Activated naive CD4-positive, alpha-beta T cell treated with anti-CD3 and anti-CD28 coated beads, Interleukin-2, amount 50 U/mL, for 16 hours (primary cell): ENCODE measurements around the gene SULF2.

Experiments used
- DNase-seq: peaks from one replicate; pipeline ENCODE4 v3.0.0-alpha.2; 2020

Gene SULF2

DNA sequence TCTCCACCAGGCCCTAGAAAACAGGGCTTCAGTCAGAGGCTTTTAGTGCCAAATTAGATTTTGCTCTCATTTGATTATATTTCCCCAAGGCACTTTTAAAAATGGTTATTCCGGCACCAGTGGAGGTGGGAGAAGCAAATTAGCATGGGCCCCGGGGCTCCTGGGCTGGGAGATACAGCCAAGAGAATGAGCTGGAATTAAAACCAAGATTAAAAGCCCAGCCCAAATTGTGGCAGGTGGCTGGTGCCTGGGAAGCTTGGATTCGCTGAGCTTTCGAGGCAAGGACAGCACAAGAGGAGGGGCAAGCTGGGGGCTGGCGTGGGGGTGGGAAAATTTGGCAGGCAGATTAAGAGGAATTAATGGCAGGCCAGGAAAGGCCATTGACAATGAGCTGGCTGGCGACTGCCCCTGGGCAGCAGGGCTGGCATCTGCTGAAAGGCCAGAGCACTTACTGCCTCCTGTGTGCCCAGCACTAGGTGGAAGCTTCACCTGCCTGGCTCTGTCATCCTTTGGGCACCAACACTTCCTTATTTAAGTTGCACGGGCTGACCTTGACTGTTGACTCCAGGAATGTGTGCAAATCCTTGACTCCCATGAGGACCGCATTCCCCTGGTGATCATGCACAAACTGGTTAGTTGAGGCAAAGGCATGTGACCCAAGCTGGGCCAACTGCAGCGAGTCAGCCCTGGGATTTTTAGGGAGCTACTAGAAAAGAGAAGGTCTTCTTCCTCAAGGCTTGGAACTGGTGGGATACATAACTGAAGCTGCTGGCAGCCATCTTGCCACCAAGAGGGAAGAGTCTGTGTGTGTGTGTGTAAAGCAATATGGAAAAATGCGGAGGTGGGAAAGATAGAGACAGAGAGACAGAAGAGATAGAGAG, 76.1 kb downstream of the SULF2 start:
- DNase-seq = no peak

DNA sequence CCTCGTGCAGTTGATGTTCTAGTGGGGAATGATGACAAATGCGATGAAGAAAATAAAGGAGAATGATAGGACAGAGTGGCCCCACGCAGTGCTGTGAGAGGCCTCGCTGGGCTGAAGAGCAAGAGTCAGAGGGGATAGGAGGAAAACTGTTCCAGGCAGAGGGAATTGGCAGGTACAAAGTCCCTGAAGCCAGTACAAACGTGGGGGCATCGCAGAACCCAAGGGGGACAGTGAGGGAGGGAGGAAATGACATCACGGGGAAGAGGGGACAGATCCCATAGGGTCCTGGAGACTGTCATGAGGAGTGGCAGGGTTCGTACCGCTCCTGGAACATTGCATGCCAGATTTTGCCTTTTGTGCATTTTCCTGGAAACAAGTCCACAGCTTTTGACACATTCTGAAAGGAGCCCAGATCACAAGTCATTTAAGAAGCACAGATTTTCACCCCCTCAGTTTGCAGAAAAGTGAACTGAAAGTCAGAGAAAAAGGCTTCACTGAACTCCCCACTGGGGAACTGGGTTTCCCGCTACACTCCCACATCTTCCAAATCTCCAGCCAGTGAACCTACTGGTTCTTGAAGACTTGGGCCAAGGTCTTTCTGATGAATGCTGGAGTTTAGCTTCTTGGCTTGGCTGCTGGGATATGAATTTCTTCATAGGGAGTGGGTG, 77.0 kb downstream of the SULF2 start:
- DNase-seq = no peak

DNA sequence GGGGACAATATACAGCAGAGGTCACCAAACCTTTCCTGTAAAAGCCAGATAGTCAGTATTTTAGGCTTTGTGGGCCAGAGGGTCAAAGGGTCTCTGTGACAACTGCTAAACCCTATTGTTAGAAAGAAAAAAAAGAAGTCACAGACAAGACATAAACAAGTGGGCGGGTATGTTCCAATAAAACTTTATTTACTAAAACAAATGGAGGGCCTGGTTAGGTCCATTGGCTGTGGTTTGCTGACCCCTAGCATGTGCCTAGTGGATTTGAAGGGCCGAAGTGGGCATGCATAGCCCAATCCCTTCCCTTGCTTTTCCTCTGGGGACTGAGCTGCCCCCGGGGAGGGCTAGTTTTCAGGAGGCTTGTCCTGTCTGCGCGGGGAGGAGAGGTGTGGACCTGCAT, 78.9 kb downstream of the SULF2 start:
- DNase-seq = no peak

DNA sequence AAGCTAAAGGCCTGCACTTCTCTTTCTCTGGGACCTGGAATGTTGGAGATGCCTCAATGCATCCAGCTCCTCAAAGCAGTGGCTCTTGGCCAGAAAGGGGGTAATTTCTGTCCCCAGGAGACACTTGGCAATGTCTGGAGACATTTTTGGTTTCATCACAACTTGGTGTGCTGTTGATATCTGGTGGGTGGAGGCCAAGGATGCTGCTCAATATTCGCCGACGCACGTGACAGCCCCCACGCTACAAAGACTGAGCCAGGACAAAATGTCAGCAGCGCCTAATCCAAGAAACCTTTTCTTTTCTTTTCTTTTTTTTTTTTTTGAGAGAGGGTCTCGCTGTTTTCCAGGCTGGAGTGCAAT, 79.8 kb downstream of the SULF2 start:
- DNase-seq = no peak

DNA sequence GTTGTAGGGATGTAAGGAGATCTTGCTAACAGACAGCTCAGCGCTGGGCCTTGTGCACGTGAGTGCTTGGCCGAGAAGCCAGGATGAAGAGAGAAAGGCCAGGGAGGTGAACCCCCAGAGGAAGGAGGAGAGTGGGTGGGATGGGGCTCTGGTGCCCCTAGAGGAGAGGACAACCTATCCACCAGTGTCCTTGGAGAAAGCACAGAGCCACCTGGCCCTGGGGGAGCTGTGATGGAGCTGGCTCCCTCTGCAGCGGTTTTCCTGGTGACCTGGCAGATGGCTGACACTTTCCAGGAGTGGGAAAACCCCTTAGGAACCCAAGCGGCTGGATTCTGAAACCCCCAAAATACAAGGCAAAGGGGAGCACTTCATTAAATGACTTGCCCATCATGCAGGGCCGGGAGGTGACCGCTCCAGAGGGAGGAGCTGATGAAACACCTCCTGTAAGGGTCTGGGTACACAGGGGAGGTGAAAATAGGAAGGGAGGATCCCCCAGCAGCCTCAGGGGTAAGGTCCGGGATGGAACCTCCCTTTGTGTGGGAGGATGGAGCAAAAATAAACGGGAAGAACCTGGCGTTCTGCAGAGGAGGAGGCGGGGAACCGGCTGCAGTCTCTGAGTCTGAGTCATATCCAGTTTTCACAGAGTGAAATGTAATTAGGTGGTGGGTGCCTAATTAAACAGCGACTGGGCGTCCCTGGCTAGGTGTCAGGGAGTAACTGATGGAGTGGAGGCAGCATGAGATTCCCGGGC, 80.4 kb downstream of the SULF2 start:
- DNase-seq = no peak

DNA sequence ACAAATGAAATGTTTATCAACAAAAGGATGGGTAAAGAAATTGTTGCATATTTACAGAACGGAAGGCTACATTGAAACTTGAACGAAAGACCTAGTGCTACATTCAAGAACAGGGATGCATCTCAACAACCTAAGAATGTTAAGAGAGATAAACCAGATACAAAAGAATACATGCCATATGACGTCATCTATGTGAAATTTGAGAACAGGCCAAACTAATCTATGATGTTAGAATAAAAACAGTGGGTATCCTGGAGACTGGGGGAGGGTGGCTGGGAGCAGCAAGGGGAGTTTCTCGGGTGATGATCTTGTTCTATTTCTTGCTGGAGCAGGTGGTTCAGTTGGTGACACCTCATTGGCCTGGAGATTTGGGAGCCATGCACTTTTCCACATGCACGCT, 81.5 kb downstream of the SULF2 start:
- no peak for DNase-seq

DNA sequence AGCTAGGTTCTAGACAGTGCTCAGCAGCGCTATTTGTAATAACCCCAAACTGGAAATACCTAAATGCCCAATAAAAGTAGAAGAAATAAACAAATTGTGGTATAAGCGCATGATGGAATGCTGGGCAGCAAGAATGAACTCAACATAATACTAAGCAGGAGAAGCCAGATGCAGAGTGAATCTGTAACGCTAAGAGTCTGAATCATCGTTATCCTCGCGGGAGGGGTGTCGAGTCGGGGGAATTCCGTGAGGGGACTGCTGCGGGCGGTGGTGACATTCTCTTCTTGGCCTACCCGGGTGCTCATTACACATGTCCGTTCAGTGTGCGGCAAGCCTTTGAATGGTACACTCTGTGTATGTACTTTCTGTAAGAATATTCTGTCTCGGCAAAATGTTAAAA, 83.7 kb downstream of the SULF2 start:
- no peak for DNase-seq

DNA sequence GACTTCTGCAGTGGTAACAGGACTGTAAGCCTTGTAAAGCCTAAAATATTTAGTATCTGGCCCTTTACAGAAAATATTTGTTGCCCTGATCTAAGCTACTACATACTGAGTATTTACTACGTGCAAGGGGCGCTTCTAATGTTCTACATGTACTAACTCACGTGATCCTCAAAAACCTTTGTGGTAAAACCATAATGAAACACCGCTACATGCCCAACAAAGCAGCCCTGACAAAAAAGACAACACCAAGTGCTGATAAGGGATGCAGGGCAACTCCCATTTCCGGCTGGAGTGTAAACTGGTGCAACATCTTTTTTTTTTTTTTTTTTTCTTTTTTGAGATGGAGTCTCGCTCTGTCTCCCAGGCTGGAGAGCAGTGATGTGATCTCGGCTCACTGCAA, 85.0 kb downstream of the SULF2 start:
- DNase-seq = no peak

DNA sequence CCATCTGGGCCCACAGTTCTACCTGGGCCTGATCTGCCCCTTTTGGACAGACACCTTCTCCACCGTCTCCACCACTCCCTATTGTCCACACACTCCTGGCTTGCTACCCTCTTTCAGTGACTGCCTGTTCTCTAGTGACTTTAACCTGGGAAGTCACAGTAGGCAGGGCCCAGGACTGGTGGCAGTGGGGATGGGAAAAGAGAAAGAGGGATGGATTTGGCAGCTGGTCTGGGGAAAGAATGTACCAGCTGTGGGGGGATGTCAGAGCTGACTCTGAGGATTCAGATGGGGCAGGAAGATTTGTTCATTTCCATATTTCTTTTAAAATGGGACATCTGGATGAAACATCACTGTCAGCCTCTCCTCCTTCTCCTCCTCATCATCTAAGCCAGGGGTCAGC, 85.5 kb downstream of the SULF2 start:
- no peak for DNase-seq

DNA sequence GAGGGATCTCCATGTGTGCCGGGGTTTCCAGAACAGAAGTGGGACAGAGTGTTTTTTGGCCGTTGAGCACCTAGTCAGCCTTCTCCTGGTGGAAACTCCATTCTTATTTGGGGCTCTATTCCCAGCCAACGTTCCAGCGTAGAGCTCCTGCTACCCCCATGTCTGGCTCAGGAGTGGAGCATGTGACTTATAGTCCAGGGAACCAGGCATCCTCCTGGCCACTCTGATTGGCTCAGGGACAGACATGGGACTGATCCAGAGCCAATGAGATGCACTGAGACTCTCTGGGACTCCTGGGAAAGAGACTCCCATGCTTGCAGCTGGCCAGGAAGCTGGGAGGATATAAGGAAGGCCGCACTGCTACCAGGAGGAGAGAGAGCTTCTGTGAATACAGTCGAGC, 87.1 kb downstream of the SULF2 start:
- no peak for DNase-seq

DNA sequence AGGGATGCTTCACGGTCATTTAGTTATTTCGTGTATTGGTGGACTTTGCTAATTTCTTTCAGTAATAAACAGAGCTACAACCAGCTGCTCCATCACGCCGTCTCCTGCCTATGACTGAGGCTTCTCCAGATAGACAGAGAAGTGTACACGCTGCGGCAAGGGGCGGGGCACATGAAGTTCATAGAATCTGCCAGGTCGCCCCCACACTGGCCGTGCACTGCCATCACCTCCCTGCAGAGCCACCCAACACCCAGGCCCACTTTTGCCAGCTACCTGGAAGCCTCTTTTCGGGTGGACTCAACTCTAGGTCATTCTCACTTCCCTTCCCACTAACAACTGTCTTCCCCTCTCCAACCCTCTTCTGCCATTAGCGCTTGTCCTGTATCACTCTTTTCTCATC, 88.4 kb downstream of the SULF2 start:
- no peak for DNase-seq

DNA sequence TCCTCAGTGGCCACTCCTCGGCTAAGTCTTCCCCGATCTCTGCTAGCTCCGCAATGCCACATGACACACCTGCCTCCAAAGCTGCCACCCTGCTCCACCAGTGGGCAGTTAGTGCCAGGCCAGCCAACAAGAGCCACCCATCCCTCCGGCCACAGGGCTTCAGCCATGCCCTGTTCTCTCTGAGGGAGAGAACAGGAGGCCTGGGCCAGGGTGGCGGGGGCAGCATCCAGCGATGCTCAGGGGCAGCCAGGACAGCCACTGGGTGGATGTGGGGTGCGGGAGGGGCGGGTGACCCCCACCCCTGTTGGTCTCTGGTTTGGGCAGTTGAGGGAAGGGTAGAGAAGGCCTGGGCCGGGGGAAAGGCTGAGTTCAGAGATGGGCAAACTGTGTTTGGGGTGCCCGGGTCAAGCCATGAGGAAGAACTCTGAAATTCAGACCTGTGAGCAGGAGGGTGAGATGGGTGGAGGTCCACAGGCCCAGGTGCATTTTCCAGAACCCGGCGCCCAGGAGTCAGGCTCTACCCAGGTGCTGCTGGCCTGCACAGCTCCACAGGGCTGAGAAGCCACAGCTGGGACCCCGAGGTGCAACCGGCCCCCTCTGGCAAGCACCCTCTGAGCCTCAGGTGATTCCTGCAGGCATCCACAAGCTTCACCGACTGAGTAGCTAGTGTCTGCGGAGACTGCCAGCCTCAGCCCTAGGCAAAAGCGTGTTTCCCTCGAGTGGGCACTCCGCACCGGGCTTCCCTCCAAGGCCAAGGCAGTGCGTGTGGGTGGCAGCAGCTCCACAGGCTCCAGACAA, 91.1 kb downstream of the SULF2 start:
- DNase-seq = no peak

DNA sequence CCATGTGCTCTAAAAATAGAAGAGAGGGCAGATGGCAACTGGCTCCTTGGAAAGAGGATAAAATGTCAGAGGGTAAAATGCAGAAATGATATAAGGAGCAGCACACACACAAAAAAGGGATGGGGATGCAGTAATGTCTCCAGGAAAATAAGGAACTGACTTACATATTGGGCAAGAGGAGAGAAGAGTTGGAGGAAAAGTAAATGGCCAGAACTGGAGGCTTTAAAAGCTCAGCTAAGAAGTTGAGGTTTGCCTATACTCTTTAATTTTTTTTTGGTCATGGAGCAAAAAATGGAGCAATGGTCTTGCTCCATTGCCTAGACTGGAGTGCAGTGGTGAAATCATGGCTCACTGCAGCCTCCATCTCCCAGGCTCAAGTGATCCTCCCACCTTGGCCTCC, 93.7 kb downstream of the SULF2 start:
- DNase-seq = no peak

DNA sequence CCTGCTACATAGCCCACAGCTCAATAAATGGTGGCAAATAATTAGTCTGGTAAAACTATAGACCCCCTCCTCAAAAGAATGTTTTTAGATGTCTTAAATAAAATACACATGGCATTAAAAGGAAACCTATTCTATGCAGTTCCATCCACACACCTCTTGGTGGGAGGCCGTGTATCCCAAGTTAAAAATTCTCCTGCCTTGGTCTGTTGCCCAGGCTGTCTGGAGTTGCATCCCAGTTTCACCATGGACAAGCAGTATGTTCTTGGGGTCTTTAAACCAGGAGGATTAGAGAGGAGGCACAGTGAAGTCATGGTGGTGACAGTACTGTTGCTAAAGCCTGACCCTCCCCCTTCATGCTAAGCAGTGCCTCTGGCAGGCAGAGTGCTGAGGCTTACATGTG, 95.5 kb downstream of the SULF2 start:
- DNase-seq = no peak

DNA sequence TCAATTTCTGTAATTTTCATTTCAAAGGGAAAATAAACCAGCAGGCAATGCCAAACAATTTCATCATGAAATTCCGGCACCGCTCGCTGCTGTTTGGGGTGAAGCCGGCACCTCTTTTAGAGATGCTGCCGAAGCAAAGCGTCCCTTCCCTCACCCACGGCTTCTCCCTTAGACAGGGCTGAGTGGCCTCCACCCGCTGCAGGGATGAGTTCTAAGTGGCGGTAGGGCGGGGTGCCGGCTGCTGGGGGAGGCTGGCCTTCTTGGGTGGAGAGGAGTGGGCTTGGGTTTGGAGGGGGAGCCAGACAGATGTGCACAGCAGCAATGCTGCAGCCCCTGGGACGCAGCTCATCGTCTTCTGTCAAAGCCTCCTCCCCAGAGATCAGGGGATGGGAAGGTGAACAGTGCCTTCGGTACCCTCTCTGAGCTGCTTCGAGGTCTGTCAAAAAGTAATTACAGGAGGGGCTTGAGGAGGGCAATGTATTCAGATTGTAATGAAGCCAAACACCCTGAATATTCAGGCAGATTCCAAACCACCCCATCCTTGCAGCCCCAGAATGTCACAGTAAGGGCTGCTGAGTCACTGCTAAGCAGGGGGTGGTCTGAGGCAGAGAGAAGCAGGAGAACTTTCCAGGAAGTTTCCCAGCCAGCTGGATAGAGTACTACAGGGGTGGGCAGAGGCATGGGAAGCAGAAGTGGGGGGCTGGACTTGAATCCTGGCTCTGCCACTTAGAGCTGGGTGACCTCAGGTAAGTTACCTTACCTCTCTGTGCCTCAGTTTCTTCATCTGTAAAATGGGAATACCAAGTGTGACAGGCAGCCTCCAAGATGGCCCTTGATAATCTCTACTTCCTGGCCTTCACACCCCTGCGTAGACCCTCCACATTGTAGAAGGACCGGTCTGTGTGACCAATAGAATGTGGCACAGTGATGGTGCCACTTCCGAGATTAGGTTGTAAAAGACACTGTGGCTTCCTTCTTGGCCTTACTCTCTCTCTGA, 96.6 kb downstream of the SULF2 start:
- no peak for DNase-seq

DNA sequence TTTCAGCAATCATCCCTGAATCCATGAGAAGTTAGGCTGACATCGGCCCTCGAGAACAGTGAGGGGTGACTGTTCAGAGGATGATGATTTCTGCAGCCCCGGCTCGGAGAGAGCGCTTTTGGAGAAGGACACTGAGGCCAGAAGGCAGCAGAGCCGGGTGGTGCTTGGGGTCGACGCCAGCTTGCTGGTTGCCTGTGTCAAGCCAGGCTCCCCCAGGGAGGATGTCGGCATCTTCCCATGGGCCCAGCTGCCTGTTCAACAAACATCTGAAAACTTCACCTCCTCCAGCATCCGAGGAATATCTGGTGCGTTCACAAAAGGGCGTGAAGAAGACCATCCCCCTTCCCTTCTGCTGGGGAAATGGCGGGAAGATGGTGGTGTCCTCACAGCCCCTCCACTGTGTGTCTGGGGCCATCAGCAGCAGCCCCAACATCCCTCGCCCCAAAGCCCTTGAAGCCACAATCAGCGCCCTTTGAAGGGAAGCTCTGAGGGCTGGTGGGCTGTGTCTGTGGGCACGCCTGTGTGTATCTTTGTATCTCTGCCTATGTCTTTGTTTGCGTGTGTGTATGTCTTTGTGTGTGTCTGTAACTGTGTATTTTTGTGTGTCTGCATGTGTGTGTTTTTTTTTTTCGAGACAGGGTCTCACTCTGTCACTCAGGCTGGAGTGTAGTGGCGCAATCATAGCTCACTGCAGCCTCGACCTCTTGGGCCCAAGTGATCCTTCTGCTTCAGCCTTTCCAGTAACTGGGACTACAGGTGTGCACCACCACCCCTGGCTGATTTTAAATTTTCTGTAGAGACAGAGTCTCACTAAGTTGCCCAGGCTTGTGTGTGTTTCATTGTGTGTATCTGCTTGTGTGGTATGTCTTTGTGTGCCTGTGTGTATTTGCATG, 97.9 kb downstream of the SULF2 start:
- DNase-seq = no peak

DNA sequence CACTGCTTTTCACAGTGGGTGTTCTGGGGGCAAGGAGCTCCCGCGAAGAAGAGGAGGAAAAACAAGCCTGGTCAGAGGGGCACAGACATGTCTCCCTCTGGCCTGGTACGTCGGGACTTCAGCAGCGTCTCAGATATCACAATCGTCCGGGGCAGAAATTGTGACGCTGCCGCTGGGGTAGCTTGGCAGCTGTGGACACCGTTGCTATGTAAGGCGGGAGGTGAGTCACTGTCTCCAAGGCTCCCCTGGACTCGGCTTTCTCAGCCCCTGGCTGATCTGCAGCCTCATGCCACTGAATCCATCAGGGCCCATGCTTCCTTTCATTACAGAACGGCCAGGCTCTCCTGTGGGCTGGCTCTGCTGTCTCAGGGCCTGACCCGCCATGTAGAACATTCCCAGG, 98.7 kb downstream of the SULF2 start:
- DNase-seq = no peak

DNA sequence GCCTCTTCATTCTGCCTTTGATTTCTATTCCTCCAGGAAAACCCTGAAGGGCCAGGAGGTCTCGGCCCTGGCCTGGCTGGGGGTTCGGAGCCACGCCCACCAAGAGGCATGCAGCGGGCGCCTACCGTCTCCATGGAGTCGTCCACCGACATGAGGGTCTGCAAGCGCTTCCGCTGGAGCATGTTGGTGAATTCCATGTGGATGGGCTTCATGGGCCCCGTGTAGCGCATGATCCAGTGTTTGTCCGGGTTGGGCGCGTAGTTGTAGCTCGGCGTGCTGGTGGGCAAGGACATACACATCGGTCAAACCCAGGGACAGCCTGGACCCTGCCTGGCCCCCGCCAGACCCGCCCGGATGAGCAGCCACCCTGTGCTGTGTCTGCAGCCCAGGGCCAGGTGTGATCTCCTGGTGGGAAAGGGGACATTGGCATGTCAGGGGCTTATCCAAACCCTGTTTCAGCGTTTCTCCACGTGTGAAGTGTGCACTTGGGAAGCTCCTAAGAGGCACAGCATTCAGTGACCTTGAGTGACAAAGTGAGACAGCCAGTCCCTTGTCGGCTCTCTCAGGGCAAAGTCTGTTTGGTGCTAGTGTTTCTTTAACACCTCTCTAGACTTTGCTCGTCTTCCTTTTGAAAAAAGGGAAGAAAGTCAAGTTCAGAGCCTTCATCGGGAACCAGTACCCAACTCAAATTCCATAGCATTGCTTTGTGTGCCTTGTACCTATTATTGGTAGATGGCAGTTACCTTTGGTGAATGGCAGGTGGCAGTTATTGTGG, 100.8 kb downstream of the SULF2 start:
- DNase-seq = no peak

DNA sequence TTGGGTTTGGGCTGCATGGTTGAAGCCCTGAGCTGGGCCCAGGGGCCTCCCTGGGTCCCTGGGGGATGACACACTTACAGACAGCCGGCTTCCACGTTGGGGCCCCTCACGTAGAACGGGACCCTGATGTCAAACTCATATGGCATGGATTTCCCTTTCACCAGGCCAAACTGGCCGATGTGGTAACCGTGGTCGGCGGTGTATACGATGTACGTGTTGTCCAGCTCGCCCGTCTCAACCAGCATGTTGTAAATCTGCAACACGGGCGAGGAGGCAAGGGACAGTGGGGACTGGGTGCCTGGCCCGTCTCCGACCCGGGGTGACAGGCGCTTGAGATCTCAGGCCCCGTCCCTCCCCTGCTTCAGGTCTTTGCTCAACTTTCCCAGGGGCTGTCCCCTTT, 102.4 kb downstream of the SULF2 start:
- DNase-seq = no peak
